Karpas-422 (cell line): ENCODE results near the gene GASK1A. TPM values are rescaled to one million over a fixed set of nuclear protein-coding genes. Genes with fewer than 3 reads are reported as not detected.

Experiments used
- DNase-seq: peaks from one replicate; pipeline ENCODE4 v3.0.0-alpha.2; 2015
- H2AFZ ChIP-seq: fragments of 200-600 bp; sonication (generic); 2 replicates; pipeline ENCODE4 v1.6.1; 2014; ENCODE audit warnings: antibody characterized with exemption, low read length, mixed read lengths
- H3K27ac ChIP-seq: fragments of 200-600 bp; sonication (generic); 2 replicates; pipeline ENCODE4 v1.5.1; 2014; ENCODE audit warnings: mild to moderate bottlenecking, low read length, moderate library complexity
- H3K27me3 ChIP-seq: fragments of 200-600 bp; sonication (generic); 2 replicates; pipeline ENCODE4 v1.6.1; 2014; ENCODE audit warnings: low read length, mixed read lengths
- H3K36me3 ChIP-seq: fragments of 200-600 bp; sonication (generic); 2 replicates; pipeline ENCODE4 v1.6.1; 2014; ENCODE audit warnings: low read length, mixed read lengths; ENCODE audit not compliant: insufficient read depth
- H3K4me1 ChIP-seq: fragments of 200-600 bp; sonication (generic); 2 replicates; pipeline ENCODE4 v1.6.1; 2014; ENCODE audit warnings: mild to moderate bottlenecking, low read length, mixed read lengths
- H3K4me2 ChIP-seq: fragments of 200-600 bp; sonication (generic); 2 replicates; pipeline ENCODE4 v1.6.1; 2014; ENCODE audit warnings: low read length, low read depth, mild to moderate bottlenecking; ENCODE audit not compliant: poor library complexity, severe bottlenecking
- H3K4me3 ChIP-seq: fragments of 200-600 bp; sonication (generic); 2 replicates; pipeline ENCODE4 v1.5.1; 2014; ENCODE audit warnings: mild to moderate bottlenecking, antibody characterized with exemption, low read length, mixed read lengths
- H3K79me2 ChIP-seq: fragments of 200-600 bp; sonication (generic); 2 replicates; pipeline ENCODE4 v1.6.1; 2014; ENCODE audit warnings: mild to moderate bottlenecking, low read length, mixed read lengths
- H3K9ac ChIP-seq: fragments of 200-600 bp; sonication (generic); 2 replicates; pipeline ENCODE4 v1.6.0; 2014; ENCODE audit warnings: low read length
- H3K9me2 ChIP-seq: fragments of 200-600 bp; sonication (generic), shearing (Covaris generic); replicated peaks from 2 replicates; pipeline ENCODE4 v1.6.0; 2014; ENCODE audit warnings: mild to moderate bottlenecking, low read length, moderate library complexity; ENCODE audit not compliant: insufficient read depth
- H3K9me3 ChIP-seq: fragments of 300-700, 200-600 bp; sonication (generic); 2 replicates; pipeline ENCODE4 v1.6.1; 2014; ENCODE audit warnings: low read length, mixed read lengths
- H4K20me1 ChIP-seq: fragments of 200-600 bp; sonication (generic); 2 replicates; pipeline ENCODE4 v1.6.1; 2014; ENCODE audit warnings: mild to moderate bottlenecking, antibody characterized with exemption, low read length, low read depth; ENCODE audit not compliant: insufficient read depth
- total RNA-seq: library from RNA; depleted of rRNA; stranded (reverse); fragments of >200 nt; shearing (Covaris generic); gene quantifications from 2 replicates; pipeline ENCODE4 v1.2.3, GENCODE V29; 2014; ENCODE audit warnings: low replicate concordance

The GASK1A gene
- total RNA-seq, 1 experiment from 2014 or later: 6.4 TPM

- H3K36me3 ChIP-seq: no peaks in the 10 kb centered on the region
- no peaks in the 10 kb centered on the region for H3K27me3 ChIP-seq
- peaks cover 22% of the 10 kb centered on the region for H3K4me1 ChIP-seq
- H2AFZ ChIP-seq: no peak overlapping the region
- no peak for DNase-seq
- no peak overlapping the region for H3K4me2 ChIP-seq
- no peaks in the 10 kb centered on the region for H3K9me3 ChIP-seq
- no peaks in the 10 kb centered on the region for H3K9me2 ChIP-seq
- no peak overlapping the region for H3K4me3 ChIP-seq
- no peaks in the 10 kb centered on the region for H4K20me1 ChIP-seq
- no peaks in the 10 kb centered on the region for H3K79me2 ChIP-seq
- no peak overlapping the region for H3K27ac ChIP-seq
- H3K9ac ChIP-seq: no peak overlapping the region
Observed at GRCh38 chr3:42988097-42988496, 9.0 kb downstream of the GASK1A start.

- Histone ChIP-seq H4K20me1 (no peaks in the 10 kb centered on the region), H3K4me2 (no peak overlapping the region), H3K9ac (no peak overlapping the region), H3K27ac (no peak overlapping the region), H2AFZ (no peak overlapping the region), H3K9me3 (no peaks in the 10 kb centered on the region), H3K4me1 (peaks cover 18% of the 10 kb centered on the region), H3K4me3 (no peak overlapping the region), H3K79me2 (no peaks in the 10 kb centered on the region), H3K36me3 (no peaks in the 10 kb centered on the region), H3K27me3 (no peaks in the 10 kb centered on the region), H3K9me2 (no peaks in the 10 kb centered on the region)
- no peak for DNase-seq
Observed at GRCh38 chr3:42988566-42988965, 9.5 kb downstream of the GASK1A start.

DNA sequence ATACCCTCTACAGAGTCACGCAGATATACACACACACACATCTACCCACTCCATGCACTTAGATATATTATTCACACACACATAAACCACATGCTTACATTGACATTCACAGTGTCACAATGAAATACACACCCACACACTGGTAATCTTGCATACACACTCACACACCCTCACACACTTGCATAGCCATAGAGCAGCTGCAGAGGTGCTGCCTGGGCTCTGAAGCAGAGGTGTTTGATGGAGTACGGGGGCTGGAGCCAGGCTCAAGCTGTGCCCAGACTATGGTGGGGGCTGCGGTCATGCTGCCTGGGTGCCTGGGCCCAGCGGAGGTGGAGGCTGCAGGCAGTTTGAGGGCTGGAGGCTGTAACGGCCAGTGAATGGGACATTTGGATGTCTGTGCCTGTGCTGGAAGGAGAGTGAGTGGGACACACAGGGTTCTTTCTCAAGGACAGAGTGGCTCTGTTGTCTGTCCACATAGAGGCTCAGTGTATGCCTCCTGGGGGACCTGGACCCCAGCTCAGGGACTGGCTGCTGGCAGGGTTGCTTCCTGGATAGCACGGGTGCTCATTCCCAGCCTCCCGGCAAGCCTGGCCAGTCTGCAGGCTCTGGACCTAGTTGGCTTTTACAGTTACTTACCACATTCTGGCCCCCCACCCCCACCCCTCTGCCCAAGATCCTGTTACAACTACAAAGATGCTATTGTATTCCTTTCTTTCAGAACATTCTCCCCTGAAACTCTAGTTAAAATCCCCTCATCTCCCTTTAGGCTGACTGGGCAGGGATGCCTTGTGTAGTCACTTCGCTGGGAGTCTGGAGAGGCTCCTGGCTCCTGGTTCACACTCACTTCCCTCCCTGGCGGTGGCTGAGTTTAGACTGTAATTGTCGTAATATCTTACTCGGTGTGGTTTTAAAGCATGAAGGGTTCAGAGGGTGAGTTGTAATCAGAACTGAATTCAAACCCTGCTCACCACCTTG, 12.5 kb downstream of the GASK1A start:
- no peak for DNase-seq
- Histone ChIP-seq H3K27me3 (no peaks in the 10 kb centered on the region), H4K20me1 (no peaks in the 10 kb centered on the region), H3K9me3 (no peaks in the 10 kb centered on the region), H3K9me2 (no peaks in the 10 kb centered on the region), H3K4me2 (no peak overlapping the region), H3K4me1 (peaks cover 16% of the 10 kb centered on the region), H3K27ac (no peak overlapping the region), H3K79me2 (no peaks in the 10 kb centered on the region), H3K9ac (no peak overlapping the region), H3K36me3 (no peaks in the 10 kb centered on the region), H3K4me3 (no peak overlapping the region), H2AFZ (no peak overlapping the region)

GRCh38 chr3:42994595-42994994, 15.5 kb downstream of the GASK1A start:
- Histone ChIP-seq H3K9me3 (no peaks in the 10 kb centered on the region), H3K79me2 (no peaks in the 10 kb centered on the region), H3K27ac (no peak overlapping the region), H3K9ac (no peak overlapping the region), H3K36me3 (no peaks in the 10 kb centered on the region), H3K4me1 (peaks cover 16% of the 10 kb centered on the region), H3K4me2 (no peak overlapping the region), H3K27me3 (no peaks in the 10 kb centered on the region), H3K9me2 (no peaks in the 10 kb centered on the region), H3K4me3 (no peak overlapping the region), H4K20me1 (no peaks in the 10 kb centered on the region), H2AFZ (no peak overlapping the region)
- DNase-seq: no peak

- Histone ChIP-seq H3K9ac (no peak overlapping the region), H3K36me3 (no peaks in the 10 kb centered on the region), H3K9me2 (no peaks in the 10 kb centered on the region), H3K4me2 (no peak overlapping the region), H2AFZ (no peak overlapping the region), H3K4me3 (no peak overlapping the region), H3K79me2 (no peaks in the 10 kb centered on the region), H3K9me3 (no peaks in the 10 kb centered on the region), H3K27ac (no peak overlapping the region), H4K20me1 (no peaks in the 10 kb centered on the region), H3K27me3 (no peaks in the 10 kb centered on the region), H3K4me1 (peaks cover 4% of the 10 kb centered on the region)
- no peak for DNase-seq
Observed at GRCh38 chr3:42996021-42996420, 16.9 kb downstream of the GASK1A start.

- H3K27me3 ChIP-seq: no peaks in the 10 kb centered on the region
- no peak overlapping the region for H3K27ac ChIP-seq
- H3K4me1 ChIP-seq: no peaks in the 10 kb centered on the region
- H3K36me3 ChIP-seq: no peaks in the 10 kb centered on the region
- no peaks in the 10 kb centered on the region for H3K9me2 ChIP-seq
- no peak for DNase-seq
- H4K20me1 ChIP-seq: no peaks in the 10 kb centered on the region
- no peak overlapping the region for H3K9ac ChIP-seq
- H3K4me3 ChIP-seq: no peak overlapping the region
- H3K4me2 ChIP-seq: no peak overlapping the region
- H3K9me3 ChIP-seq: no peaks in the 10 kb centered on the region
- H3K79me2 ChIP-seq: no peaks in the 10 kb centered on the region
- H2AFZ ChIP-seq: no peak overlapping the region
Observed at GRCh38 chr3:42996633-42997075, 17.5 kb downstream of the GASK1A start.

GRCh38 chr3:42999212-42999611, 20.1 kb downstream of the GASK1A start:
- H3K4me1 ChIP-seq: peaks cover 10% of the 10 kb centered on the region
- H3K9me2 ChIP-seq: no peaks in the 10 kb centered on the region
- no peaks in the 10 kb centered on the region for H3K79me2 ChIP-seq
- no peak overlapping the region for H2AFZ ChIP-seq
- H3K9me3 ChIP-seq: no peaks in the 10 kb centered on the region
- H3K27me3 ChIP-seq: no peaks in the 10 kb centered on the region
- no peaks in the 10 kb centered on the region for H4K20me1 ChIP-seq
- no peak overlapping the region for H3K4me2 ChIP-seq
- no peak overlapping the region for H3K9ac ChIP-seq
- no peak for DNase-seq
- no peak overlapping the region for H3K4me3 ChIP-seq
- H3K36me3 ChIP-seq: no peaks in the 10 kb centered on the region
- H3K27ac ChIP-seq: no peak overlapping the region

DNA sequence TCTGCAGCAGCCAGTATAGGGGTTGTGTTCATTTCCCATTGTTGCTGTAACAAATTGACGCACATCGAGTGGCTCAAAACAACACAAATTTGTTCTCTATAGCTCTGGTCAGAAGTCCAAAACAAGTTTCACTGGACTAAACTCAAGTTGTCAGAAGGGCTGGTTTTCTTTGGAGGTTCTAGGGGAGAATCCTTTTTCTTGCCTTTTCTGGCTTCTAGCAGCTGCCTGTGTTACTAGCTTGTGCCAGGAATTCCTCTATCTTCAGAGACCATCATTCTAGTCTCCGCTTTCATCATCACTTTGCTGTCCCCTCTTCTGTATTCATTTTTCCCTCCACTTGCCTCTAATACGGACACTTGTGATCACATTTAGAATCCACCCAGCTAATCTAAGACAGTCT, 20.5 kb downstream of the GASK1A start:
- no peak overlapping the region for H3K9ac ChIP-seq
- no peak overlapping the region for H2AFZ ChIP-seq
- H3K4me1 ChIP-seq: peaks cover 10% of the 10 kb centered on the region
- no peak overlapping the region for H3K4me2 ChIP-seq
- no peak overlapping the region for H3K4me3 ChIP-seq
- H3K79me2 ChIP-seq: no peaks in the 10 kb centered on the region
- H3K36me3 ChIP-seq: no peaks in the 10 kb centered on the region
- no peaks in the 10 kb centered on the region for H4K20me1 ChIP-seq
- no peak for DNase-seq
- no peaks in the 10 kb centered on the region for H3K9me2 ChIP-seq
- no peaks in the 10 kb centered on the region for H3K9me3 ChIP-seq
- H3K27ac ChIP-seq: no peak overlapping the region
- no peaks in the 10 kb centered on the region for H3K27me3 ChIP-seq
